Pons (tissue), 1 donor: ENCODE results near the gene IGHMBP2.
"Not testable (repeated sequence)": the region's sequence is repeated elsewhere in the genome, so short reads cannot be mapped to it uniquely, and the experiment has no call there.

Source experiments
- DNase-seq: peaks from one replicate; pipeline ENCODE4 v3.0.0-alpha.2; 2016; ENCODE audit warnings: low spot score

Gene IGHMBP2

GRCh38 chr11:68961245-68961644, 57.6 kb downstream of the IGHMBP2 start:
- DNase-seq: no peak

GRCh38 chr11:68962527-68963250, 59.0 kb downstream of the IGHMBP2 start:
- no peak for DNase-seq

GRCh38 chr11:68963779-68964178, 60.1 kb downstream of the IGHMBP2 start:
- no peak for DNase-seq

- no peak for DNase-seq
Observed at GRCh38 chr11:68965901-68966853, 62.5 kb downstream of the IGHMBP2 start.

- DNase-seq: no peak
Observed at GRCh38 chr11:68966894-68967780, 63.4 kb downstream of the IGHMBP2 start.

- DNase-seq: no peak
Observed at GRCh38 chr11:68968306-68969250, 64.9 kb downstream of the IGHMBP2 start.

GRCh38 chr11:68969386-68969785, 65.7 kb downstream of the IGHMBP2 start:
- DNase-seq: no peak

GRCh38 chr11:68970921-68971636, 67.4 kb downstream of the IGHMBP2 start:
- no peak for DNase-seq

GRCh38 chr11:68973219-68973618, 69.5 kb downstream of the IGHMBP2 start:
- DNase-seq: no peak

GRCh38 chr11:68973706-68974105, 70.0 kb downstream of the IGHMBP2 start:
- not testable (repeated sequence) for DNase-seq

GRCh38 chr11:68974421-68975194, 70.9 kb downstream of the IGHMBP2 start:
- no peak for DNase-seq

- DNase-seq: no peak
Observed at GRCh38 chr11:68976095-68976494, 72.4 kb downstream of the IGHMBP2 start.

GRCh38 chr11:68976563-68976962, 72.9 kb downstream of the IGHMBP2 start:
- DNase-seq: no peak

GRCh38 chr11:68977781-68978625, 74.3 kb downstream of the IGHMBP2 start:
- no peak for DNase-seq

- DNase-seq: no peak
Observed at GRCh38 chr11:68978626-68978930, 74.9 kb downstream of the IGHMBP2 start.

GRCh38 chr11:68978931-68979594, 75.4 kb downstream of the IGHMBP2 start:
- DNase-seq: no peak

GRCh38 chr11:68979931-68980775, 76.5 kb downstream of the IGHMBP2 start:
- no peak for DNase-seq
